GM19467 (cell line): Measurements from ENCODE around the gene NT5C1B.
"Not testable (repeated sequence)": the region's sequence is repeated elsewhere in the genome, so short reads cannot be mapped to it uniquely, and the experiment has no call there.

Experiments
- ATAC-seq: cut with Tn5 transposase; IDR thresholded peaks from one replicate; pipeline ENCODE4 v1.9.1; 2021; ENCODE audit warnings: mild to moderate bottlenecking, moderate library complexity; ENCODE audit not compliant: unreplicated experiment

NT5C1B gene

GRCh38 chr2:18589354-18589753 is at the start of gene NT5C1B:
TSS of gene NT5C1B (minus strand) at chr2:18589569. CDS start at chr2:18589468, 101 bp downstream.
- no peak for ATAC-seq

GRCh38 chr2:18637196-18637595 is 47.8 kb upstream of the NT5C1B start:
- ATAC-seq: no peak

- ATAC-seq: not testable (repeated sequence)
Measured at GRCh38 chr2:18632699-18633098, 43.3 kb upstream of the NT5C1B start.

GRCh38 chr2:18630941-18631340 is 41.6 kb upstream of the NT5C1B start:
- ATAC-seq: no peak

GRCh38 chr2:18630541-18630940 is 41.2 kb upstream of the NT5C1B start:
- no peak for ATAC-seq

GRCh38 chr2:18630101-18630500 is 40.7 kb upstream of the NT5C1B start:
- ATAC-seq: no peak

GRCh38 chr2:18626958-18627650 is 37.7 kb upstream of the NT5C1B start:
- ATAC-seq: no peak

GRCh38 chr2:18626256-18626668 is 36.9 kb upstream of the NT5C1B start:
- ATAC-seq: no peak

GRCh38 chr2:18625563-18625962 is 36.2 kb upstream of the NT5C1B start:
- ATAC-seq: no peak

- no peak for ATAC-seq
Measured at GRCh38 chr2:18623782-18624181, 34.4 kb upstream of the NT5C1B start.

GRCh38 chr2:18620867-18621632 is 31.7 kb upstream of the NT5C1B start:
- ATAC-seq: no peak

- no peak for ATAC-seq
Measured at GRCh38 chr2:18619091-18619490, 29.7 kb upstream of the NT5C1B start.

GRCh38 chr2:18614041-18614440 is 24.7 kb upstream of the NT5C1B start:
- no peak for ATAC-seq

GRCh38 chr2:18612133-18612532 is 22.8 kb upstream of the NT5C1B start:
- ATAC-seq: no peak

GRCh38 chr2:18611604-18612003 is 22.2 kb upstream of the NT5C1B start:
- no peak for ATAC-seq

- ATAC-seq: no peak
Measured at GRCh38 chr2:18611184-18611583, 21.8 kb upstream of the NT5C1B start.

- ATAC-seq: no peak
Measured at GRCh38 chr2:18610651-18611050, 21.3 kb upstream of the NT5C1B start.

- no peak for ATAC-seq
Measured at GRCh38 chr2:18610090-18610489, 20.7 kb upstream of the NT5C1B start.

GRCh38 chr2:18605115-18605514 is 15.7 kb upstream of the NT5C1B start:
- ATAC-seq: no peak

GRCh38 chr2:18604531-18604885 is 15.1 kb upstream of the NT5C1B start:
- no peak for ATAC-seq

GRCh38 chr2:18603854-18604530 is 14.6 kb upstream of the NT5C1B start:
- ATAC-seq: no peak

GRCh38 chr2:18602298-18602697 is 12.9 kb upstream of the NT5C1B start:
- ATAC-seq: no peak
